ENCODE results near the gene LMAN1.

LMAN1 gene

GRCh38 chr18:59303656-59304195 lies 55.3 kb downstream of the LMAN1 start:
- no peak for DNase-seq (ENCODE audit: low spot score)

GRCh38 chr18:59303006-59303405 lies 56.1 kb downstream of the LMAN1 start:
- no peak for DNase-seq (ENCODE audit: low spot score)

GRCh38 chr18:59301929-59302328 lies 57.1 kb downstream of the LMAN1 start:
- no peak for DNase-seq (ENCODE audit: low spot score)

- DNase-seq (ENCODE audit: low spot score), result no peak
Measured at GRCh38 chr18:59300676-59301285, 58.3 kb downstream of the LMAN1 start.

GRCh38 chr18:59298871-59299270 lies 60.2 kb downstream of the LMAN1 start:
- DNase-seq (ENCODE audit: low spot score), result no peak

- DNase-seq (ENCODE audit: low spot score), result no peak
Measured at GRCh38 chr18:59293317-59293716, 65.7 kb downstream of the LMAN1 start.

GRCh38 chr18:59286341-59286740 lies 72.7 kb downstream of the LMAN1 start:
- no peak for DNase-seq (ENCODE audit: low spot score)

- DNase-seq (ENCODE audit: low spot score), result no peak
Measured at GRCh38 chr18:59282341-59282740, 76.7 kb downstream of the LMAN1 start.

- DNase-seq (ENCODE audit: low spot score), result no peak
Measured at GRCh38 chr18:59279722-59280121, 79.3 kb downstream of the LMAN1 start.

GRCh38 chr18:59279193-59279592 lies 79.9 kb downstream of the LMAN1 start:
- no peak for DNase-seq (ENCODE audit: low spot score)

- no peak for DNase-seq (ENCODE audit: low spot score)
Measured at GRCh38 chr18:59278793-59279192, 80.3 kb downstream of the LMAN1 start.
